NK-92 (cell line): ENCODE results near the gene SVOPL.
"Not testable (repeated sequence)": the region's sequence is repeated elsewhere in the genome, so short reads cannot be mapped to it uniquely, and the experiment has no call there.

Experiments
- DNase-seq: peaks from one replicate; lab custom pipeline; 2025; ENCODE audit not compliant: unreplicated experiment; lab: John Stamatoyannopoulos, UW

Gene SVOPL

DNA sequence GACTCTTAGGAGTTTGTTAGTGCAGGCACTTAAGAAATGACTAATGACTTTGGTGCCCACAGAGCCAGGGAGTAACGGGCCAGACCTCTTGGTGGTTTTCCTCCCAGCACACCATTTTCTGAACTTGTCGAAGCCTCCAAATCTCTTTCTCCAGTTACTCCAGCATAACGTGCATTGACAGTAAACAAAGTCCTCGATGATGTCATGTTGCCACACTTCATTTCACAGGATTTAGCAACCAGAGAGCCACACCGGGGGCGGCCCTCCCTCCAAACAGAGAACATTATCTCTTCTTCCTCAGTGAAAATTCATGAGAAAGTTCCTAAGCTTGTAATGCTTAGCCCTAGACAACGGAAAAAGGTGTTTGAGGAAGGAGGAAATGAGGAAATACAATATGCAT lies 4.0 kb upstream of the SVOPL start:
- no peak for DNase-seq

DNA sequence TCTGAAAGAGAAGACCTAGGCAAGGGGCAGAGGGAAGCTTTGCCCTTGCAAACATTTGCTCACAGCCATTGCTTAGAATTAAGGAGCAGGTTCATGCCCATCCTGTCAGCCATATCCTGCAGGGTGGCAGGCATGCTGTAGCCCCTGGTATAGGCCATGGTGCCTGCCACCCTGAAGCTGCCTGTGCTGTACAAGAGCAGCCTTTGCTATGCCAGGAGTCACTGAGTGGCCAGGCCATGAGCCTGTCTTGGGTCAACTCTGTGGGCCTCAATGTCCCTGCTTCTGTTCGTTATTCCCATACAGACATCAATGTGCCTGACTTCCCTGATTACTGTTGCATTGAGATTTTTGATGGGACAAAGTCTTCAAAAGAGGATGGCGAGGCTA lies 368 bp upstream of the SVOPL start:
- DNase-seq = no peak

DNA sequence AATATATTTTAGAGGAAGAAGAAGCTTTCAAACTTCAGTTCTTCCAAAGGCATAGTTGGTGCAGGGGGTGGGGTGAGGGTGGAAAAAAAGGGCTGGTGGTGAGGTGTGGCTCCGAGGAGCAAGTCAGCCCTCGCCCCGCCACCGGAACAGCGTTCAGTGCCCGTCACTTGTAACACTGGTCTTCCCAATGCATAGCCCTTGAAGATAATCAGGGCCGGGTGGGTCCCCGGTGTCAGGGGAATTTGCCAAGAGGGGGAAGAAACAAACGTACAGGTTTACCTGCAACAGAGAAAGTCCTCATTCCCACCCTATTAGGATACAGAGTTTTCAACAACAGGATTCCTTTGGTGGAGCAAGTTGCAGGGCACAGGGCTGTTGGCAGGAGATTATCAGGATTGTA lies 1.5 kb downstream of the SVOPL start:
- DNase-seq = no peak

DNA sequence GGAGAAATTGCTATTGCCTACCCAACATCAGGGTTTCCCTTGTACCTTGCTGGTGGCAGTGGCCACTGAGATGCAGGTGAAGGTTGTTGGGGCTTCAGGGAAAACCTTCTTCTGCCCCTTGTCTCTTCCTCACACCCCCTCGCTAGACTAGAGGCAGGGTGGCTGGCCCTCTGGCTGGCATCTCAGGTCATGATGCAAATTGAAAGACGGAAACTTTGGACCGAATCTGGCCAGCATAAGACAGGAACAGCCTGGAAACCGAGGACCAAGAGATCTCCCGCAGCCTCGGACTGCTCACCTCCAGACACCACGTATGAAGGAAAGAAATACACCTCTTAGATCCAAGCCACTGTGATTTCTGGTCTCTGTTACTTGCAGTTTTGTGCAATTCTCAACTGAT lies 2.9 kb downstream of the SVOPL start:
- DNase-seq = no peak

DNA sequence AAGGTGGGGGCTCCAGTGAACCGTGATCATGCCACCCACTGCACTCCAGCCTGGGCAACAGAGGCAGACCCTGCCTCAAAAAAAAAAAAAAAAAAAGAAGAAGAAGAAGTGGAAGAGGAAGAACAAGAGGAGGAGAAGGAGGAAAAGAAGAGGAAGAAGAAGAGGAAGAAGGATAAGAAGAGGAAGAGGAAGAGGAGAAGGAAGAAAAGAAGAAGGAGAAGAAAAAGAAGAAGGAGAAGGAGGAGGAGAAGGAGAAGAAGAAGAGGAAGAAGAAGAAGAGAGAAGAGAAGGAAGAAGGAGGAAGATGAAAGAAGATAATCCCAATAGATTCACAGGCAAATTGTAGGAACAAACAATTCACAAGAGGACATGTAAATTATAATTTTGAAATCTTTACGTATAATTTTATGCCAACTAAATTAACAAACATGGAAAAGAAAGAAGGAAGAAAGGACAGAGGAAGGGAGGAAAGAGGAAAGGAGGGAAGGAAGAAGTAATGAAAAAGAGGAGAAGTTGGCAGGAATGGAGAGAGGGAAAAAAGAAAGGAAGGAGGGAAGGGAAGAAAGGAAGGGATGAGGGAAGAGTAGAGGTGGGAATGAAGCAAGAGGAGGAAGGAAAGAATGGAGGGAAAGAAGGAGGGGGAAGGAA lies 3.5 kb downstream of the SVOPL start:
- no peak for DNase-seq

DNA sequence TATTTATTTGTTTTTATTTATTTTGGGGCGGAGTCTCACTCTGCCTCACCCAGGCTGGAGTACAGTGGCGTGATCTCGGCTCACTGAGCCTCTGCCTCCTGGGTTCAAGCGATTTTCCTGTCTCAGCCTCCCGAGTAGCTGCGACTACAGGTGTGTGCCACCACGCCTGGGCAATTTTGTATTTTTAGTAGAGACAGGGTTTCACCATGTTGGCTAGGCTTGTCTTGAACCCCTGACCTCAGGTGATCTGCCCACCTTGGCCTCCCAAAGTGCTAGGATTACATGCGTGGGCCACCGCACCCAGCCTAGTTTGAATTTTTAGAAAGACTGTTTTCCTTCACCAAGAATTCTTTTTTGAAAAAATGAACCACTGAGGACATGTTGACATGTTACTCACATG lies 5.4 kb downstream of the SVOPL start:
- DNase-seq = not testable (repeated sequence)

DNA sequence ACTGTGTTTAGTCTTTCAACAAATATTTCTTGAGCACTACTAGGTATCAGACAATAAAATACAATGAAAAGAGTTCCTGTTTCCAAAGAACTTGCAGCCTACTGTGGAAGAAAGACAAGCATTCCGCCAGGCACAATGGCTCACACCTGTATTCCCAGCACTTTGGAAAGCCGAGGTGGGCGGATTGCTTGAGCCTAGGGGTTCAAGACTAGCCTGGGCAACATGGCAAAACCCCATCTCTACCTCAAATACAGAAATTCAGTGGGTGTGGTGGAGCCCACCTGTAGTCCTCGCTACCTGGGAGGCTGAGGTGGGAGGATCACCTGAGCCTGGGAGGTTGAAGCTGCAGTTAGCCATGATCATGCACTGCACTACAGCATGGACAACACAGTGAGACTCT lies 6.1 kb downstream of the SVOPL start:
- DNase-seq = no peak

DNA sequence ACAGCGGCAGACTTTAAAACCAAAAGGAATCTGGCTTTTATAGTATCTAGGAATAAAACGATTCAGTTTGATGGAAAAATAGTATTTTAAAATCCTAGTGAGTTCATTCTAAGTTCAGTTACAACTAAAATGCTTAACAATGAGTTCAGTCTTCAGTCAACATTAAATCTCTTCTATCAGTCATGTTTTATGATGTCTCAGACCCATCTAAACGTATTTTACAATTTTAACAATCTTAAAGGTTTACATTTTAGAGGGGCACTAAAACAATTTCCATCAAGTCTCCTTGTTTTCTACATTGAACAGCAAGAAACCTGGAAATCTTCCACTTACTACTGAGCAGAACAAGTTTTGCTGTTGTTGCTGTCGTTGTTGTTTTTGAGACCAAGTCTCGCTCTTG lies 10.0 kb downstream of the SVOPL start:
- DNase-seq = no peak

DNA sequence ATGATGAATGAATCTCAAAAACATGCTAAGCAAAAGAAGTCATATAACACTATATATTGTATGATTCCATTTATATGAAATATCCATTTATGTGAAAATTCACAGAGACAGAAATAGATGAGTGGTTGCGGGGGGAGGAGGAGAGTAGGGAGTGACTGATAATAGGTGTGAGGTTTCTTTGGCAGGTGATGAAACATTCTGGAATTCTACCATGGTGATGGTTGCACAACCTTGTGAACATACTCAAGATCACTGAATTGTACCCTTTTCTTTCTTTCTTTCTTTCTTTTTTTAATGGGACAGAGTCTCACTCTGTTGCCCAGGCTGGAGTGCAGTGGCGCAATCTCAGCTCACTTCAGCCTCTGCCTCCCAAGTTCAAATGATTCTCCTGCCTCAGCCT lies 10.7 kb downstream of the SVOPL start:
- no peak for DNase-seq

DNA sequence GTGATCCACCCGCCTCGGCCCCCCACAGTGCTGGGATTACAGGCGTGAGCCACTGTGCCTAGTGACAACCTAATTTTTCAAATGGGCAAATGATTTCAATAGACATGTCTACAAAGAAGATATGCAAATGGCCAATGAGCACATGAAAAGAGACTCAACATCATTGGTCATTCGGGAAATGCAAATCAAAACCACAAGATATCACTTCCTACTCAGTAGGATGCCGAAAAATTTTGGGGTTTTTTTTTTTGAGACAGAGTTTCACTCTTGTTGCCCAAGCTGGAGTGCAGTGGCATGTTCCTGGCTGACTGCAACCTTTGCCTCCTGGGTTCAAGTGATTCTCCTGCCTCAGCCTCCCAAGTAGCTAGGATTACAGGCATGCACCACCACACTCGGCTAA lies 13.1 kb downstream of the SVOPL start:
- DNase-seq = not testable (repeated sequence)

DNA sequence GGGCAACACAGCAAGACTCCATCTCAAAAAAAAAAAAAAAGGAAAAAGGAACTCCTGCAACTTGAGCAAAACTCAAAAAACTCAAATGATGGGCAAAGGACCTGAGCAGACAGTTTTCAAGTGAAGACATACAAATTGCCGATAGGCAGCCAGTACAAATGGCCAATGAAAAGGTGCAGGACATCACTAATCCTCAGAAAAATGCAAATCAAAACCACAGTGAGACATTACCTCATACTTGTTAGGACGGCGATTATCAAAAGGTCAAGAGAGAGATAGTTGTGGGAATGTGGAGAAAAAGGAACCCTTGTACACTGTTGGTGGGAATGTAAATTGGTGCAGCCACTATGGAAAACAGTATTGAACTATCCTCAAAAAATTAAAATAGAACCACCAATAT lies 16.8 kb downstream of the SVOPL start:
- DNase-seq = no peak

DNA sequence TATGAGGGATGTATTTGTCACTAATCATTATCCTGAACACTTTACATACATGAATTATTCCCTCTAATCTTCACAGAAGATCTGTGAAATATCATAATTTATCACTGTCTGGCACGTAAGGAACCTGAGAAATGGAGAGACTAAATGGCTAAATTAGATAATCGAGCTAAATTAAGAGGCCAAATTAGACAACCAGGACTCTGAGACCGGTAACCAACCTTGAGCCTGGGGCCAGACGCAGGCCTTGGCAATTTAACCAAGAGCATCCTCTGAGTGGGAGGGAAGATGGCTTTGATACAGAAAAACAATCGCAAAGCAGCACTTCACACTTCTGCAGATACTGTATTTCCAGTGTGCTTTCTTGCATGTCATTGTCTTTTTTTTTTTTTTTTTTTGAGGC lies 21.4 kb downstream of the SVOPL start:
- no peak for DNase-seq

DNA sequence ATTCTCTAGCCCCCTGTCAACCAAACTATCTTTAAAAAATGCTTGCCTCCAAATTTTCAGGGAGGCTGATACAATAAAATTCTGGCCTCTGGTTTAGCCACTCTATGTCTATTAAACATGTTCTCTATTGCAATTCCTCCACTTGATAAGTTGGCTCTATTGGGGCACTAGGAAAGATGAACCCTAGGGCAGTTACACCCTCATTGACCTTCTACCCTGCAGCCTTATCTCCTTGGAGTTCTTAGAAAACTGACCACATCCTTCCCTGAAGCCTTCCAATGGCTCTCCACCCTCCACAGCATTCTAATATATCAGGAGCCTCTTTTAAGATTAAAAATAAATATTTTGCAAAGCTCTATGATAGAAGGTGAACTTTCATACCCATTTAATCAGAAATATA lies 30.6 kb downstream of the SVOPL start:
- DNase-seq = no peak

DNA sequence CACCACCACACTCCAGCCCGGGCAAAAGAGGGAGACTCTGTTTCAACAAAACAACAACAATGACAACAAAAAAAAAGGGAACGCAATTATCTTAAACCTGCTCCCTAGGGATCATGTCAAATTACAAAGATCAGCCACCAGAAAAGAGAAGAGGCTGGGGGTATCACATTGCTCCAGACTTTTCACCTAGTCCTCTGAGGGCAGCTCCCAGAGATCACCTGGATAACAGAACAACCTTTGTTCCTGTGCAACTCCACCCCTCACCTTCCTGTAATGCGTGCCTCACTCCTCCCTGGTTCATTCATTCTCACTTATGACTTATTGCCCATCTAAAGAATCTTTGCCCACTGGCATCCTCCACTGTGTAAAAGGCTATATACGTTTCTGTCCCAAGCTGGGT lies 31.8 kb downstream of the SVOPL start:
- no peak for DNase-seq

DNA sequence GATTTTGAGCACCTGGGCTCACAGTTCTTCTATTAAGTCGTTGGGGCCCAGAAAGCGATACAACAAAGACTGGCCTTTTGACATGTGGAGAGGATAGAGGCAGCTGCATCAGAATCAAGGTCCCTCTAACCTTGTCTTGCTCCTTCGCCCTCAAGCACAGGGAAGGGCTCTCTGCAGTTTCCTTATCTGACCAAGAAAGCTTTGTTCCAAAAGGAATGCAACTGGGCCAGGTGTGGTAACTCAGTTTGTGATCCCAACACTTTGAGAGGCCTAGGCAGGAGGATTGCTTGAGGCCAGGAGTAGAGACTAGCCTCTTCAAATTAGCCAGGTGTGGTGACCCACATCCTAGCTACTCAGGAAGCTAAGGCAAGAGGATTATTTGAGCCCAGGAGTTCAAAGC lies 32.2 kb downstream of the SVOPL start:
- DNase-seq = no peak

DNA sequence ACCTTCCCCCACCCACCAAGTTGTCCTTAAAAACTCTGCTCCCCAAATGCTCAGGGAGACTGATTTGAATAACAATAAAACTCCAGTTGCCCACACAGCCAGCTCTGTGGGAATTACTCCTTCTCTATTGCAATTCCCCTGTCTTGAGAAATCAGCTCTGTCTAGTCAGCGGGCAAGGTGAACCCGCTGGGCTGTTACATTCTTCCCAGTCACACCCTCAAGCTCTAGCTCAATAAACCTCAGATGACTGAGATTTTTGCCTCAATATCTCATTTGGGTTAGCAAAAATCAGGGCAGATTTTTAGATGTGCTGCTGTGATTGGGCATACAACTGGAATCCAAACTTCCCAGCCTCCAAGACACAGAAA lies 32.9 kb downstream of the SVOPL start:
- no peak for DNase-seq

DNA sequence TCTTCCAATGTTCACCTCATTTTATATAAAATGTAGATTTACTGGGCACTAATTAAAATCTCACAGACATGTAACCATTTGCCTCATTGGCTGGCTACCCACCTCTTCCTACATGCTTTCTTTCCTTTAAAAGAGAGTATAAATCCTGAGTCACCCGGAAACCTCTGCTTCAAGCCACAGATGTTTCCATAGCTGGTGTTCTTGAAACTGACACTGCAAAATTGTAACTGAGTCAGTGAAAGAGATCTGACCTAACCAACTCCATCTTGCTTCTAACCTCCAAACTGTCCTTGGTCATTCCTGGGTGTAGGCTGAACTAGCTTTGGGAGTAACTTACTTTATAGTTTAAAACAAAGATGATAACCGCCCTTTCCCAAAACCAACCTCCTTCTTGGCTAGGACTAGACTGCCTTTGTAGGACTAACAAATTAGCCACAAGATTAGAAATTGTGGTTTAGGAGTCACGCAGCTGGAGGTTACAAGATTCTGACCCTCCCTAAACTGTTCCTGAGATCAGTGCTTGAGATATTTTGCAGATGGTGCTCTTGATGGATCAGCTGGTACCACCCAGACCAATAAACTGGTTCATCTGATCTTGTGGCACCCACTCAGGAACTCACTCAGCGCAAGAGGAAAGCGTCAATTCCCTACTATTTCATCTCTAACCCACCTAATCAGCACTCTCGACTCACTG lies 33.5 kb downstream of the SVOPL start:
- no peak for DNase-seq

DNA sequence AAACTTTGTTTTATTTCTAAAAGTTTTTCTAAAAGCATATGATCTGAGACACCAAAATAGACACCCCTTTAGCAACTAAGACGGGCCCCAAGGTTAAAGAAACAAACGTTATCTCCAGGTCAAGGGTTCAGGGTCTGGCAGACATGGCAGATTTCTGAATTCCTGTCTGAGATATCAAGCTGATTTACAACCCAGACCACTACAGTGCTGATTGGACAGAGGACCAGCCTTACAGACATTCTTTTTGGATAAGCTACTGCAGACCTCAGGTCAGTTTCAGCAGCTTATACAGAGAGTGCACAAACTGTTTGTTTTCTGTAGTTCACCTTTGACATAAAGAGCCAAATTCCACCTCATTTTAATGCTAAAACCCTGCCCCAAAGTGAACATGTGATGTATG lies 34.8 kb downstream of the SVOPL start:
- no peak for DNase-seq

DNA sequence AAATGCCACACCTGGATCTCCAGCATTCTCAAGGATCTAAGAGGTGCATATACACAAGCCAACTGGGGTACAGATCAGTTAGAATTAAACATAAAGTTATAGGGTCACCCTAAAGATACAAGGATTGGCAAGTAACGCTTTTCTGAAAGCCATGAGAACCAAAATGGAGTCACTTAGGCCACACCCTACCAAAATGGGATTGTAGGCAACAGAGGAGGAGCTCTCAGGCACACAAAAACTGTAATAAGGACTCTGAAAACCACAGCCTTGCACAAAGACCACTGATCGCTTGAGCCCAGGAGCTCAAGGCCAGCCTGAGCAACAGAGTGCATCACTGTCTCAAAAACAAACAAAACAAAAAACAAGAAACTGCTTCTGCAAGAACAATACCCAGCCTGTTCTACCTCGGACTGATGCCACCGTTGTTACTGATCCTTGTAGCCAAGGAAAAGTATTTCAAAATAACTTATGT lies 35.5 kb downstream of the SVOPL start:
- DNase-seq = no peak

DNA sequence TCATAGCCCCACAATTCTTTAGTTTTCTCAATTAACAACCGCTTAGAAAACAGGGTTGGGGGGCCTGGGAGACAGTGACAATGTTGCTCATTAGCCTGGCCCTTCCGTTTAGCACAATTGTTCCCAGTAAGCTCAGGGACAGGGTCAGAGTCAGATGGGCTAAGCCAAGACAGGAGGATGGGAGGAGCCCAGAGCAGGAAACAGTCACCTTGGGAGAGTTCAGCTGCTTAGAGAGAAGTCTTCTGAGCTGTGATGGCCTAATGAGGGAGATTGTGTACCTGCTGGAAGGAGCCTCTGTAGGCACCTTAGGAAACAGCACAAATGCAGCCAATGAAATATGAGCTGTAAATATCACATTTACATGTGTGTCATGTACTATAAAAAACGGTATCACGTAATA lies 35.9 kb downstream of the SVOPL start:
- no peak for DNase-seq

DNA sequence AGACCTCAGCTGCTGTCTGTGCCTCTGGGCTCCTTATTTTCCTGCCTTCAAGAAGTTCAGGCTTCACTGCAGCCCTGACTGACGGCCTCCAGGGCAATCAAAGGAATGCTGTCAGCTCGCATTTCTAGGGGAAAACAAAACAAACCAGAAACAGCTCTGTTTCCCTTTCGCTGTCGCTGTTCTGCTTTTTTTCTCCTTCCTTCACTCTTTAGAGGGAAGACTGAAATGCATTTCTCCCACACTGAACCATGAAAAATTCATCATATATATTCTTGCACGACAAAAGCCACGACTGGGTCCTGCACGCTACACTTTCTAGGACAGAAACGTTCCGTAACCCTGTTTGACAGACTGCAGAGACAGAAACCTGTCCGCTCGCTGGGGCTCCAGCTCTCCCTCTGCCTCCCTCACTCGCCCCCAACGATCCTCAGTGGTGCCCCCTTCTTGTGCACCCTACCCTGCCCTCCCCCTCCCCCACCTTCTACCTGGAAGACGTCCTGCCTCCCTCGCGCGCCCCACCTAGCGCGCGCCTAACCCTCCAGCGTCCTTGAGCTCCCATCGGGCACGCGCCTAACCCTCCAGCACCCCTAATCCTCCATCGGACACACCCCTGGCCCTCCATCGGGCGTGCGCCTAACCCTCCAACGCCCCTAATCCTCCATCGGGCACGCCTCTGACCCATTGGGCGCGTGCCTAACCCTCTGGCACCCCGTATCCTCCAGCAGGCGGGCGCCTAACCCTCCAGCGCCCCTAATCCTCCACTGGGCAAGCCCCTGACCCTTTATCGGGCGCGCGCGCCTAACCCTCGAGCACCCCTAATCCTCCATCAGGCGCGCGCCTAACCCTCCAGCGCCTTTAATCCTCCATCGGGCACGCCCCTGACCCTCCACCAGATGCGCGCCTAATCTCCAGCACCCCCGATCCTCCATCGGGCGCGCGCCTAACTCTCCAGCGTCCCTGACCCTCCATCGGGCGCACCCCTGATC lies 37.1 kb downstream of the SVOPL start:
- no peak for DNase-seq

DNA sequence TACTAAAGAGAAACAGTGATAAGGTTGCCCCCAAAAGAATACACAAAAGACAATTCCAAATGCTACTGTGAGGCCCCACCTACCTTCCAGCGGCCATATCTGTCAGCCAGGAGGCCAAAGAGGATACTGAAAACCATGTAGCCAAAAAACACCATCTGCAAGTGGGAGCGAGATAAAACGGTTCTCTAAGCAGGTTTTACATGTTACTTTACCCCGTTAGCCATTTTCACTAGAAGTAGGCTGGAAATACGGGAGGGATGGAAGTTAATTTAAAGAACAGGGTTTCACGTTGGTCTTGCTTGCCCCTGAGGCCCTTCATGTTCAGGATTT lies 38.2 kb downstream of the SVOPL start:
- DNase-seq = no peak
